ENCODE results near the gene ABHD8.
A peak's percentile ranks its signal among the peaks of the same experiment; 100 is the strongest.

DNA sequence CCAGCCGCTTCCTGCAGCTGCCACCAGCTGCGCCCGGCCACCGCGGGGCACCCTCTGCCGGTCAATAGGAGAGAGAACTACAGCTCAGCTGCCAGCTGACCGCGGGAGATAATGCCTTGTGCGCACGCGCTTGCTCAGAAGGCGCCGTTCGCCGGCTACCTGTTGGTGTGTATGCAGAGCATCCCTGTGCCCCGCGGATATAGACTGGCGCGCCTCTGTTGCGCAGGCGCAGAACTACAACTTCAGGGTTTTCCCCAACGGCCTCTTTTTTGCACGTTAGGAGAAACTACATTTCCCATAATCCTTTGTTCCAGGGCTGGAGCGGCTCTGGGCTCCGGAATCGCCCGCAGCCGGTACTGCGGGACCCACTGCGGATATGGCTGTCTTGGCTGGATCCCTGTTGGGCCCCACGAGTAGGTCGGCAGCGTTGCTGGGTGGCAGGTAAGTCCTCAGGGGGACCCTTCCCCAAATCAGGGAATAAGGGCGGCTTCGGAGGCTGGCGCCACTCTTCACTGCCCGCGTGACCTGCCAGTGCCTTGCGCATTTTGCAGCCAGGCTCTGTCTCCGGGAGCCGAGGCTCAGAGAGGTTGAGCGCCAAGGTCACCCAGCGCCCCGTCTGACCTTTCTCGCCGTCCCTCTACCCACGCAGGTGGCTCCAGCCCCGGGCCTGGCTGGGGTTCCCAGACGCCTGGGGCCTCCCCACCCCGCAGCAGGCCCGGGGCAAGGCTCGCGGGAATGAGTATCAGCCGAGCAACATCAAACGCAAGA is 2.5 kb upstream of the ABHD8 start, which contains the start of gene MRPL34:
- TF ChIP-seq, protein P1, sequence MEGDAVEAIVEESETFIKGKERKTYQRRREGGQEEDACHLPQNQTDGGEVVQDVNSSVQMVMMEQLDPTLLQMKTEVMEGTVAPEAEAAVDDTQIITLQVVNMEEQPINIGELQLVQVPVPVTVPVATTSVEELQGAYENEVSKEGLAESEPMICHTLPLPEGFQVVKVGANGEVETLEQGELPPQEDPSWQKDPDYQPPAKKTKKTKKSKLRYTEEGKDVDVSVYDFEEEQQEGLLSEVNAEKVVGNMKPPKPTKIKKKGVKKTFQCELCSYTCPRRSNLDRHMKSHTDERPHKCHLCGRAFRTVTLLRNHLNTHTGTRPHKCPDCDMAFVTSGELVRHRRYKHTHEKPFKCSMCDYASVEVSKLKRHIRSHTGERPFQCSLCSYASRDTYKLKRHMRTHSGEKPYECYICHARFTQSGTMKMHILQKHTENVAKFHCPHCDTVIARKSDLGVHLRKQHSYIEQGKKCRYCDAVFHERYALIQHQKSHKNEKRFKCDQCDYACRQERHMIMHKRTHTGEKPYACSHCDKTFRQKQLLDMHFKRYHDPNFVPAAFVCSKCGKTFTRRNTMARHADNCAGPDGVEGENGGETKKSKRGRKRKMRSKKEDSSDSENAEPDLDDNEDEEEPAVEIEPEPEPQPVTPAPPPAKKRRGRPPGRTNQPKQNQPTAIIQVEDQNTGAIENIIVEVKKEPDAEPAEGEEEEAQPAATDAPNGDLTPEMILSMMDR (IDR thresholded peaks at IDR 0.05) = peak; percentile 76
- TF ChIP-seq EZH2 (IDR thresholded peaks at IDR 0.05) = no peak
